Epidermal melanocyte (primary cell): ENCODE data around the gene PRDX5.
A peak's percentile ranks its signal among the peaks of the same experiment; 100 is the strongest.

ENCODE experiments used
- DNase-seq: peaks from one replicate; pipeline ENCODE4 v3.0.0; 2011; ENCODE audit warnings: low spot score; ENCODE audit not compliant: insufficient read length

PRDX5 gene

DNA sequence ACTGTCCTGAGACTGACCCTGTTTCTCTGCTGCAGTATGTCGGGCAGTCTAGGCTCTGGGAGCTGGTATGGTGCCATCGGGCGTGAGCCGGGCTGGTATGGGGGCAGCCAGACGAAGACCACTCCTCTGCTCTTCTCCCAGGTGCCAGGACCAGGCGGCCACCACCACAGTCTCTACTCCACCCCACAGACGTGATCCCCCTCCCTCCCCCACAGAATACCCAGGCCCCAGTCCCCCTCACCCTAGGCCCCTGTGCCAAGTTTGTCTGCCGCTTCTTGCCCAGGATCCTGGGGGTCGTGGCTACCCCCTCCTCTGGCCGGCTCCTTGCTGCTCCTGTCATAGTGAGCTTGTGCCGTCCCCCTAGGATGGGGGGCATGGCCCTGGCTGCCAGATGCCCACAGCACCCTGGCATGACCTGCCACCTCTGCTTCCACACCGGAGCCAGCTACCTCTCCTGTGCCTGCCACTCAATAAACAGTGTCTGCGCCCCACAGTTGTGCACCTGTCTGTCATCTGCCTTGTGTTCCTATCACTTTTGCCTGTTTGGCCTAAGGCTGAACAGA lies 28.8 kb upstream of the PRDX5 start:
- DNase-seq, result no peak

DNA sequence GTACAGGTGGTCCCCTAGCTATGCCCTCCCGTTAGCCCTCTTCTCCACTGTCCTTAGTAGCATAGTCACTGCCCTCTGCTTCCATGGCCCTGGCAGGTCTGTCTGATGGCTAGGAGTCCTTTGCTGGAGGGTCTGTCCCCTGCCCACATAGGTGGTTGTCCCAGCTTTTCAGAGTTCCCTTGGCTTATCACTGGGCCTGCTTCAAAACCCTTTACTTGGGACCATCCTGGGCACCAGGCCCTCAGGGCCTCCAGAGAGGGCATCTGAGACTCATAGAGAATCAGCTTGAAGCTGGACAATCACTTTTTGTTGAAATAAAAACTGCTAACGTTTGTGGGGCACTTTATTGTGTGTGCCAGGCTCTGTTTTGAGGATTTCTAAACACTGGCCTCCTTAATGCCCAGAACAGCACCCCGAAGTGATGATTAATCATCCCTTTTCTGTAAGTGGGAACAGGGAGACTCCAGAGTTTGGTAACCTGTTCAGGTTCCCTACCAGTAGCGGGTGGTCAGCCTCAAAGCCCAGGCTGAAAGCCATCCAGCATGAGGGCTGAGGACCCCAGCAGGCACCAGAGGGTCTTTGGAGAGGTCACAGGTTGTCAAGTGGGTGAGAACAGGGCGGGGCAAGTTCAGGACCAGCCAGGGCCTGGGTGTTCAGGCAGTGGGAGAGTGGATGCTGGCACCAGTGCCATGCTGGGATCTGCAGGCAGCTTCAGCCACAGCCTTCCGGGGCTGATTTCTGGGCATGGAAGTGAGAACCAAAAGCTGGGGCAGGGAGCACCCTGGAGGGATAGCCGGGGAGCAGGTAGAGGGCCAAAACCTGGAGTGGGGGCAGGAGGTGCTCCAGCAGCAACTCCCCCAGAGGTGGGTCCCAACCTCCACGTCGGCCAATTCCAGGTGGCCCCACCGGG lies 27.3 kb upstream of the PRDX5 start:
- no peak for DNase-seq

DNA sequence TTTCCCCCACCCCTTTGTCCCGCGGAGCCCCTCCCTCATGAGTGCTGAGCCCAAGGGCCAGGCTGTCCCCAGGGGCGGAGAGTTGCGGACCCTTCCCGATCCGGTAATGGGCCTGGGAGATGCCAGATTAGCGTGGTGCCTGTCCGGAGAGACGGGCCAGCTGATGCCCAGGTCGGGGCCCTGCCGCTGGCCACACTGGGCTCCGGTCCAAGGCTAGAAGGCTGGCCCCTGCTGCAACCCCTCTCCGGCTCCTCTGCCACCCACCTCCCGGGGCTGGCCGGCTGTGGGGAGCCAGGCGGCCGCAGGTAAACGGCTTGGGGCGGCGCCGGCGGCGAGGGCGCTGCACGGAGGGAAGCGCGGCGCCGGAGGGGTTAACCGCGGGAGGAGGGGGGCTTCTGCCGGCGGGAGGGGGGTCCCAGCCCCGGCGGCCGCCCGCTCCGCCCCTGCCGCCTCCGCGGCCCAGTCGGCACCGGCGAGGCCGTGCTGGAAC lies 26.6 kb upstream of the PRDX5 start, which contains the start of gene KCNK4:
KCNK4 (plus strand) TSS at position 41 of the 490 bp plus-strand sequence. CDS start 1,717 bp downstream, outside the sequence.
- no peak for DNase-seq

DNA sequence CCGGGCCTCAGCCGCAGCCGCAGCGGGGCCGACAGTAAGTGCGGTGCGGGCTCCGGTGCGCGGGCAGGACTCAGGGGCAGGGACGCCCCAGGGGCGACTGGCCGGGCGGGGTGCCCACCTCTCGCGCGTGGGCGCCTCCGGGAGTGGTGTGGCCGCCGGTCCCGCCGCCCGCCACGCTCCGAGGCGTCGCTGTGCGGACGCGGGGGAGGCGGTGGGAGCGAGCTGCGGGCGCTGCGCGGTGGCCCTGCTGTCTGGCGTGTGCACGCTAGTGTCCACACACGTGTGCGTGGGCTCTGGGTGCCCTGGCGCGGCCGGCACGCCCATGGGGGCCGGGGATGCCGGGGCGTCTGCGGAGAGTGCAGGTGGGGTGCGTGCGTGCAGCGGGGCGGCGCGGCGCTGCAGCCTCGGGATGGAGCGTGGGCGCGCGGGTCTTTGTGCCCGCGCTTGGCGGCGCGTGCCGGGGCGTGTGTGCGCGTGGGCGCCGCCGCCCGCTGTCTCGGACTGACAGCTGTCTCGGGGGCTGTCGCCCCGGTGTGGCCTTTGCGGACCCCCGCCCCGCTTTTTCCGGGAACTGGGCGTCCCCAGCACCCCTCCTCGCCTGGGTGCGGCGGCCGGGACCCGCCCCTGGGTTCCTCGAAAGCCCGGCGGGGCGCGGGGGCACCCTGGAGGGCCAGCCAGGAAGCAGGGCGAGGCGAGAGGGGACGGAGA lies 26.0 kb upstream of the PRDX5 start:
- DNase-seq, result no peak

DNA sequence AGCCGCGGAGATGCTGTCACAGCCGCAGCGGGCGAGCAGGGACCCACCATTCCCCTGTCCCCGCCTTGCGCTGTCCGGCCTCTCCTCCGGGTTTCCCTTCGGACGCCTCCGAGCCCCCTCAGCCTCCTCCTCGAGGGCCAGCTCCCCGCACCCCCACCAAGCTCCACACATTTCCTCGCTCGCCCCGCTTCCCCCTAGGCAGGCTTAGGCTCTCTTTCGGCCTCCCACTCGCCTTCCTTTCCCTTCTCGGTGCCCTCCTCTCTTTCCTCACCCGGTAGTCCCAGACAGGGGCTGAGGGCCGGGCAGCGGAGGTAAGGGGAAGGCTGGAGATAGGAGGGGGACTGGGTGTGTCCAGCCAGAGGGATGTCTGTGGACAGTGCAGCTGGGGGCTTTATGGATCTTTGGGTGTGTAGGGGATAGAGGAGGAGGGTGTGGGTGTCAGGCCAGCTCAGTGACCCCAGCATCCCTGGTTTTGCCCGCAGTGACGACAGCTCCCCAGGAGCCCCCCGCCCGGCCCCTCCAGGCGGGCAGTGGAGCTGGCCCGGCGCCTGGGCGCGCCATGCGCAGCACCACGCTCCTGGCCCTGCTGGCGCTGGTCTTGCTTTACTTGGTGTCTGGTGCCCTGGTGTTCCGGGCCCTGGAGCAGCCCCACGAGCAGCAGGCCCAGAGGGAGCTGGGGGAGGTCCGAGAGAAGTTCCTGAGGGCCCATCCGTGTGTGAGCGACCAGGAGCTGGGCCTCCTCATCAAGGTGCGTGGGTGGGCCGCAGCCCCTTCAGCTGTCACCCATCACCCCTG lies 25.3 kb upstream of the PRDX5 start:
- no peak for DNase-seq

DNA sequence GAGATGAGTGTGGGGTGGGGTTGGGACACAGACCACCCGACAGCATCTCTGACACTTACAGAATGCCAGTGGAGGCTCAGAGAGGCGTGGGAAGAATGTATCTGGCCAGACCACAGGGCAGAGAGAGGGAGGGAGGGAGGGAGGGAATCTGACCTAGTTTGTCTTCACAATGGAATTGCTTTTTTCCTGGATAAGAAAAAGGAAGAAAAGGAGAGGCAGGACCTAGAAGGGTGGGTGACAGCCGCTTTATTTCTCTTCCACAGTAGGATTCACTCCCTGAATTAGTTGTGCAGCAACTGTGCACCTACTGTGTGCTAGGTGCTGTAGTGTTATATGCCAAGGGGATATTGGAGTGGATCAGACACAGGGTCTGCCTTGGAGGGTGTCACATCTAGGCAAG lies 23.1 kb upstream of the PRDX5 start:
- peak; percentile 78 for DNase-seq

DNA sequence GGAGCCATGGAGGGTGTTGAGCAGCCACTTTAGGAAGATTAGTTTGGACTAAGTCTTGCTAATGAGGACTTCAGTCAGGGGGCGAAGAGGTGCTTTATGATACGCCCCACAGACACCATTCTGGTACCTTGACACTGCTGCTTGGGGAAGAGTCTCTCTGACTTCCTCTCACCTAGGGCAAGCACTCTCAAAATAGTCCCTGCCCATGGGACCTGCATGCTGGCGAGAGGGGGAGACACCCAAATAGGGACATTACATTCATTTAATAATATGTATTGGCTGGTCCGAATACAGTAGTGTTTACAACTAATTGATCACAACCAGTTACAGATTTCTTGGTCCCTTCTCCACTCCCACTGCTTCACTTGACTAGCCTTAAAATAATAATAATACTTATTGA lies 22.2 kb upstream of the PRDX5 start:
- DNase-seq, result no peak

DNA sequence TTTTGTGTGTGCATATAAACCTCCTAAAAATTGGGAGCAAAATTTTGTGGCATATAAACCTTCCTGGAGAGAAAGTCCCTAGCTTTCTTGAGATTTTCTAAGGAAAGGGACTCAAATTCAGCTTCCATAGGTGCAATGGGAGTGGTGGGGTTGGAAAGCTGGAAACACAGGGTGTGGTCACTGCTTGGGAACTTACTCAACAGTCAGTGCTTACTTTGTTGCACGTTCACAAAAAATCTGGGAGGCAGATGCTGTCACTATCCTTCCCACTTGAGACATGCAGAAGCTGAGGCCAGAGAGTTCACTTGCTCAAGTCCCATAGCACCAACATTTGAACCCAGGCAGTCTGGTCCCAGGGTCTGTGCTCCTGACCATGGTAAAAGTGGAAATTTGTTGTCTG lies 21.7 kb upstream of the PRDX5 start:
- DNase-seq, result no peak

DNA sequence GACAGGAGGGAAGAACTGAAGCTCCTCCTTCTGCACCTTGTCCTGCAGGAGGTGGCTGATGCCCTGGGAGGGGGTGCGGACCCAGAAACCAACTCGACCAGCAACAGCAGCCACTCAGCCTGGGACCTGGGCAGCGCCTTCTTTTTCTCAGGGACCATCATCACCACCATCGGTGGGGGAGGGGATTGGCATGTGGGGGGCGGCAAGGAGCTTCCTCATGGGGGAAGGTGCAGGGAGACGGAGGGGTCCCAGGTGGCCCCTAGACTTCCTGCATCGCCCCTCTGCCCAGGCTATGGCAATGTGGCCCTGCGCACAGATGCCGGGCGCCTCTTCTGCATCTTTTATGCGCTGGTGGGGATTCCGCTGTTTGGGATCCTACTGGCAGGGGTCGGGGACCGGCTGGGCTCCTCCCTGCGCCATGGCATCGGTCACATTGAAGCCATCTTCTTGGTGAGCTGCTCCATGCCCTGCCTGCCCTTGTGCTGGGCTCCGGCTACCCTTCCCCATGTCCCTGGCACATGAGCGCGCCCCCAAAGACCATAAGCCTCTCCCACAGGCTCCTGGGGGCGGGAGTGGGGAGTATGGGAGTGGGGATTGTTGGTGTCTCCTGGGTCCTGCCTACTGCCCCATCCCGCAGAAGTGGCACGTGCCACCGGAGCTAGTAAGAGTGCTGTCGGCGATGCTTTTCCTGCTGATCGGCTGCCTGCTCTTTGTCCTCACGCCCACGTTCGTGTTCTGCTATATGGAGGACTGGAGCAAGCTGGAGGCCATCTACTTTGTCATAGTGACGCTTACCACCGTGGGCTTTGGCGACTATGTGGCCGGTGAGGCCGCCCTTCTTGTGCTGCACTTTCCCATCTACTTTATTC lies 20.9 kb upstream of the PRDX5 start:
- DNase-seq, result no peak

DNA sequence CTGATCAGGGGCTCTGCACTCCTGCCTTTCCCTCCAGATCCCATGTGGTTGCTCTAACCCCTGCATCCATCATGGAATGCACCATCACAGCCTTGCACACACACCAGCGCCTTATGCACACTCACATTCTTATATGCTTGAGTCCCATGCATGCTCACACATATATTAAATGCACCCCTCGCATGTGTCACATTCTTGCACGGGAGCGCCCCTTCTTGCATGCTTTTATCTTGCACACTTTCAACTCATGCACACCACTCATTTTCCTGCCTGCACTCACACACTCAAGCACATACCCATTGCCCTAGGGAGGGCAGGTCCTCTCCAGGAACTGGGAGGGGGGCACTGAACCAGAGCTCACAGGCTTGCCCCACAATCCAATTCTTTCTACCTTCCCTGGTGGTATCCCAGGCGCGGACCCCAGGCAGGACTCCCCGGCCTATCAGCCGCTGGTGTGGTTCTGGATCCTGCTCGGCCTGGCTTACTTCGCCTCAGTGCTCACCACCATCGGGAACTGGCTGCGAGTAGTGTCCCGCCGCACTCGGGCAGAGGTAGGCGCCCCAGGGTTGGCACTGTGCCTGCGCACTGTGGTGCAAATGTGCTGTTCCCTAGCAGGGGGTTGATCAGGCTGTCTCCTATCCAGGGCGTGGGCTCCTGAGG lies 20.1 kb upstream of the PRDX5 start:
- DNase-seq, result no peak

DNA sequence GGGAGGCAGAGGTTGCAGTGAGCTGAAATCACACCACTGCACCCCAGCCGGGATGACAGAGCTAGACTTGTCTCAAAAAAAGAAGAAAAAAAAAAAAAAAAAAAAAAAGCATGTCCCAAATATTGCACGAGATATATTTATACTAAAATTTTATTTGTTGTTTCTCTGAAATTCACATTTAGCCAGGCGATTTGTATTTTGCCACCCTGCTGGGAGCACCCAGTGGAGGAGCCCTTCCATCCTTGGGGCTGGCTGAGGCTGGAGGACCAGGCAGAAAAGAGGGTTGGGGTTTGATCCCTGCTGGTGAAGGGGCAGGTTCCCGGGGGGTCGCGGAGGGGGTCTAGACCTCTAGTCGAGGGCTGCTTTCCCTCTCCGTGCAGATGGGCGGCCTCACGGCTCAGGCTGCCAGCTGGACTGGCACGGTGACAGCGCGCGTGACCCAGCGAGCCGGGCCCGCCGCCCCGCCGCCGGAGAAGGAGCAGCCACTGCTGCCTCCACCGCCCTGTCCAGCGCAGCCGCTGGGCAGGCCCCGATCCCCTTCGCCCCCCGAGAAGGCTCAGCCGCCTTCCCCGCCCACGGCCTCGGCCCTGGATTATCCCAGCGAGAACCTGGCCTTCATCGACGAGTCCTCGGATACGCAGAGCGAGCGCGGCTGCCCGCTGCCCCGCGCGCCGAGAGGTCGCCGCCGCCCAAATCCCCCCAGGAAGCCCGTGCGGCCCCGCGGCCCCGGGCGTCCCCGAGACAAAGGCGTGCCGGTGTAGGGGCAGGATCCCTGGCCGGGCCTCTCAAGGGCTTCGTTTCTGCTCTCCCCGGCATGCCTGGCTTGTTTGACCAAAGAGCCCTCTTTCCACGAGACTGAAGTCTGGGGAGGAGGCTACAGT lies 18.7 kb upstream of the PRDX5 start:
- peak; percentile 52 for DNase-seq

DNA sequence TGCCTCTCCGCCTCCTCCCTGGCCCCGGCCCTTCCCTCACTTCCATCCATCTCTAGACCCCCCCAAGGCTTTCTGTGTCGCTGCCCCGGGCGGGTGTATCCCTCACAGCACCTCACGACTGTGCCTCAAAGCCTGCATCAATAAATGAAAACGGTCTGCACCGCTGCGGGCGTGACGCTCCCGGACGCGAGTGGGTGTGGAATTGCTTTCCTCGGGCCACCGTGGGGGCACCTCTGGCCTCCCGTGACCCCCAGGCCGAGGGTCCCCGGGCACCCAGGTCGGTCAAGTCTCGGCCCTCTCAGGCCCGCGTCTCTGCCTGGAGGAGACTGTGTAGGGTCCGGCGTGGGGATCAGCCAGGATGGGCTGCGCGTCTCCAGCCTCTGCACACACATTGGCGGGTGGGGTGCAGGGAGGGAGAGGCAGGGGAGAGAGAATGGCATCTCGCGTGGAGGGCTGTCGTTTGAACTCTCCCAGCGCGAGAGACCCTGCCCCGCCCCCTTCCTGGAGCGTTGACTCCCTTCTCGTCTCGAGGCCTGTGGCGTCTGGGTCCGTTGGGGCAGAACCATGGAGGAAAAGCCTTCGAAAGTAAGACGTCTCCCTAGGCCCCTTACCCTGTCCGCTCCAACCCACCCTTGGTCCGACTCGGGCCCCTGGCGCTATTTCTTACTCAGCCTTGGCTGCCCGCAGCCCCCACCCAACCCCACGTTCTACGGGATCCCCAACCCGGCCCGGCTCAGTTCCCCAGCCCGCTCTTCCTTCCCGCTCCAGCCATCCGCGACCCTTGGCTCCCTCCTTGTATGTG lies 17.9 kb upstream of the PRDX5 start, which contains the start of gene CATSPERZ:
CATSPERZ (plus strand) TSS at position 512 of the 802 bp plus-strand sequence; CDS start at position 565, 53 bp downstream.
- DNase-seq, result no peak

DNA sequence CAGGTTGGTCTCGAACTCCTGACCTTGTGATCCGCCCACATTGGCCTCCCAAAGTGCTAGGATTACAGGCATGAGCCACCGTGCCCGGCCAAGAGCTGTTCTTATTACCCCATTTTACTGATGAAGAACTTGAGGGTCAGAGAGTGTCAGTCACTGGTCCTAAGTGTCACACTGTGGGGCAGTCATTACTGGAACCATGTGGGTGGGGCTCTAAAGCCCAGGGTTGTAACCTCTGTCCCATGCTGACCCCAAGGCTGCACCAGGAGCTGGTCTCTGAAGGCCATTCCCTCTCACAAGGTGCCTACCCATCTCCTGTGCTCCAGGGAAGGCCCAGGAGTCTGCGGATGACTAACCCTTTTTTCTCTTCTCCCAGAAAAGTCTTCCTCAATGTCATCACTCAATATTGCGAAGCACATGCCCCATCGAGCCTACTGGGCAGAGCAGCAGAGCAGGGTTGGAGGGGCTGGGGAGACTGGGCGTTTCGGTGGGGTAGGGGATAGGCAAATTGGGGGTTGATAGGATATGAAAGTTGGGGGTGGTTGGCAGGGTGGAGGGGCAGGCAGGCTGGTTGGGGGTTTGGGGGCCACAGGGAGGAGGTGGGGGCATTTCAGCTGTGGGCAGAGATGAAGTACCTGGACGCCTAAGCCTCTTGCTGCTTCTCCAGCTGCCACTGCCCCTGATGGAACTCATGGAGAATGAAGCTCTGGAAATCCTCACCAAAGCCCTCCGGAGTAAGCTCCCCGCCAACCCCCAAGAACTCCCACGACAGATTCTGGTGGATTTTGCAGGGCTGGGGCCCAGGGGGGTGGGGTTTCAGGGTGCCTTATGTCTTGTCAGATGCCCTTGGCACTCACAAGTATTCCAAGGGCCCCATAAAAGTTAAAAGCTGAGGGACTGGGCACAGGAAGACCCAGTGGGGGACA lies 14.6 kb upstream of the PRDX5 start:
- no peak for DNase-seq

DNA sequence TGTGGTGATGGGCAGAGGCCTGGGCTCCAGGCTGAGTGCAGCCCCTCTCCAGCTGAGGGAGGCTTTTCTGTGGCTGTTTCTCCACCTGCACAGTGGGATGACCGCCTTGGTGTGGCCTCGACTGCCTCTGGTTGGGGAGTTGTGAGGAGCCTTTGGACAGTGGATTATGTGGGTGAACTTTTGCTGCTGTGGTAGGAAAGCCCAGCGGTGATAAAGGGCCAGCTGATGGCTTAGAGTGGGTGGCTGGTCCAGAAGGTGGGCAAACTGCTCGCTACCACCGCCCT lies 13.9 kb upstream of the PRDX5 start:
- DNase-seq, result no peak

DNA sequence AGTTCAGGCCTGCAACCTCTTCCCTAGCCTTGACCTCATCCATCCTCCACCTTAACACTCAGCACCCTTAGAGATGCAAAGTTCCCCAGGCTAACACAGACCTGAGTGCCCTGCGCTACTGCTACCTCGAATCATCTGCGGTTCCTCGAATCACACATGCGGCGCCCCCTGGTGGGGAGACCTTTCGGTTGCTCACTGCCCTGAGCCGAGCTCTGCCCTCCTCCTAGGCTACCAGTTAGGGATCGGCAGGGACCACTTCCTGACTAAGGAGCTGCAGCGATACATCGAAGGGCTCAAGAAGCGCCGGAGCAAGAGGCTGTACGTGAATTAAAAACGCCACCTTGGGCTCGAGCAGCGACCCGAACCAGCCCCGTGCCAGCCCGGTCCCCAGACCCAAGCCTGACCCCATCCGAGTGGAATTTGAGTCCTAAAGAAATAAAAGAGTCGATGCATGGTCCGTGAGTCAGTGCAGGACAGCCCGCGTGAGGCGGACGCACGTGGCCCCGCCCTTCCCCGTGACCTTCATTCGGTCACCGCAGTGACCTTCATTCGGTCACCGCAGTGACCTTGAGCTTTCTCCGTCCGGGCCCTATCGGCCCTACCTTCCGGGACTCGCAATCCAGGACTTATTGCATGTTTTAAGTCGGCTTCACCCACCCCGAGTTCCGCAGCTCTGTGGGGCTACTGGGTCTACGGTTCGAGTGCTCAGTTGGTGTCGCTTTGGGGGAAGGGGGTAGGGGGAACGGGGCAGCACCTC lies 13.4 kb upstream of the PRDX5 start:
- peak; percentile 91 for DNase-seq

DNA sequence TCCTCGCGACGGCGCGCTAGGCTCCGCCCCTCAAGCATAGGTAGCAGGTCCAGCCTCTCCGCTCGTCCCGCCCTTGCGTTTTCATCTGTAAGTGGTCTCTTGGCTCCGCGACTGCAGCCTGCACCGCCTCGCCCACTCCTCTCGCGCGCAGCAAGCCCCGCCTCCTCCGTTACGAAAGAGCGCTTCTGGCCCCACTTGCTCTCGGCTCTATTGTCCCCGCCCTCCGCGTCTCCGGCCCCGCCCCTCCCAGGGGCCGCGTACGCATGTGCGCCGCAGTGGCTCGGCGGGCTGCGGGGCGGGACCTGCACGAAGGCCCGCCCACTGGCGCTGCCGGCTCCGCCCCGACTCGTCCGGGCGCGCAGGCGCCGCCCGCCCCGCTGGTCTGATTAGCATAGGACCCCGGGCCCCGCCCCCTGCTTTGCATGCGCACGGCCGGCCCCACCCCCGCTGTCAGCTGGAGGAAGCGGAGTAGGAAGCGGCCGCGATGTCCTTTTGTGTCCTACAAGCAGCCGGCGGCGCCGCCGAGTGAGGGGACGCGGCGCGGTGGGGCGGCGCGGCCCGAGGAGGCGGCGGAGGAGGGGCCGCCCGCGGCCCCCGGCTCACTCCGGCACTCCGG lies 12.7 kb upstream of the PRDX5 start, which contains the start of gene ESRRA:
ESRRA (plus strand) TSS at position 450 of the 616 bp plus-strand sequence. CDS start 1,656 bp downstream, outside the sequence.
- DNase-seq, result peak; percentile 97
